ENCODE data around the gene FGF4.
A peak's percentile ranks its signal among the peaks of the same experiment; 100 is the strongest.

FGF4 gene

GRCh38 chr11:69744435-69744834, 30.7 kb downstream of the FGF4 start:
- no peak overlapping the region for H3K4me3 ChIP-seq
- no peaks in the 10 kb centered on the region for H3K4me1 ChIP-seq
- no peak for DNase-seq (ENCODE audit: low spot score in 2 of 2)
- no peaks in the 10 kb centered on the region; the same call in 1 of the 2 replicates for H3K9me3 ChIP-seq
- in situ Hi-C loops (cut with MboI; ENCODE audit: low sequenced_read_pairs) = no loop called here
- H3K27me3 ChIP-seq (ENCODE audit: low read depth) = no peaks in the 10 kb centered on the region
- H3K36me3 ChIP-seq (replicated peaks) = no peaks in the 10 kb centered on the region

GRCh38 chr11:69734841-69735240, 40.3 kb downstream of the FGF4 start:
- no peaks in the 10 kb centered on the region; the same call in 1 of the 2 replicates for H3K9me3 ChIP-seq
- no peaks in the 10 kb centered on the region for H3K4me1 ChIP-seq
- in situ Hi-C loops (cut with MboI; ENCODE audit: low sequenced_read_pairs) = no loop called here
- H3K36me3 ChIP-seq (replicated peaks) = no peaks in the 10 kb centered on the region
- no peak for DNase-seq (ENCODE audit: low spot score in 2 of 2)
- no peaks in the 10 kb centered on the region for H3K27me3 ChIP-seq (ENCODE audit: low read depth)
- no peak overlapping the region for H3K4me3 ChIP-seq

- in situ Hi-C loops (cut with MboI; ENCODE audit: low sequenced_read_pairs) = no loop called here
- H3K9me3 ChIP-seq = no peaks in the 10 kb centered on the region; the same call in 1 of the 2 replicates
- no peak for DNase-seq (ENCODE audit: low spot score in 2 of 2)
- H3K4me3 ChIP-seq = no peak overlapping the region
- H3K36me3 ChIP-seq (replicated peaks) = no peaks in the 10 kb centered on the region
- H3K27me3 ChIP-seq (ENCODE audit: low read depth) = no peaks in the 10 kb centered on the region
- H3K4me1 ChIP-seq = no peaks in the 10 kb centered on the region
Measured at GRCh38 chr11:69734367-69734766, 40.8 kb downstream of the FGF4 start.

GRCh38 chr11:69732910-69733309, 42.2 kb downstream of the FGF4 start:
- Histone ChIP-seq H3K4me3 (no peak overlapping the region), H3K27me3 (ENCODE audit: low read depth) (no peaks in the 10 kb centered on the region), H3K4me1 (no peaks in the 10 kb centered on the region), H3K36me3 (replicated peaks) (no peaks in the 10 kb centered on the region), H3K9me3 (no peaks in the 10 kb centered on the region)
- in situ Hi-C loops (cut with MboI; ENCODE audit: low sequenced_read_pairs) = no loop called here
- DNase-seq (ENCODE audit: low spot score in 2 of 2) = no peak

- in situ Hi-C loops (cut with MboI; ENCODE audit: low sequenced_read_pairs) = no loop called here
- Histone ChIP-seq H3K4me3 (no peak overlapping the region), H3K27me3 (ENCODE audit: low read depth) (no peaks in the 10 kb centered on the region), H3K36me3 (replicated peaks) (no peaks in the 10 kb centered on the region), H3K9me3 (no peaks in the 10 kb centered on the region), H3K4me1 (no peaks in the 10 kb centered on the region)
- DNase-seq (ENCODE audit: low spot score in 2 of 2) = no peak
Measured at GRCh38 chr11:69731110-69731509, 44.0 kb downstream of the FGF4 start.

GRCh38 chr11:69730500-69730899, 44.6 kb downstream of the FGF4 start:
- H3K9me3 ChIP-seq = no peaks in the 10 kb centered on the region
- no peaks in the 10 kb centered on the region for H3K36me3 ChIP-seq (replicated peaks)
- in situ Hi-C loops (cut with MboI; ENCODE audit: low sequenced_read_pairs) = no loop called here
- H3K4me3 ChIP-seq = no peak overlapping the region
- H3K4me1 ChIP-seq = no peaks in the 10 kb centered on the region
- no peaks in the 10 kb centered on the region for H3K27me3 ChIP-seq (ENCODE audit: low read depth)
- DNase-seq (ENCODE audit: low spot score in 2 of 2) = no peak

GRCh38 chr11:69729252-69729651, 45.9 kb downstream of the FGF4 start:
- no peak for DNase-seq (ENCODE audit: low spot score in 2 of 2)
- no peaks in the 10 kb centered on the region for H3K9me3 ChIP-seq
- H3K27me3 ChIP-seq (ENCODE audit: low read depth) = no peaks in the 10 kb centered on the region
- H3K36me3 ChIP-seq (replicated peaks) = no peaks in the 10 kb centered on the region
- in situ Hi-C loops (cut with MboI; ENCODE audit: low sequenced_read_pairs) = no loop called here
- H3K4me1 ChIP-seq = no peaks in the 10 kb centered on the region
- no peak overlapping the region for H3K4me3 ChIP-seq

GRCh38 chr11:69727266-69727665, 47.9 kb downstream of the FGF4 start:
- no peaks in the 10 kb centered on the region for H3K4me1 ChIP-seq
- H3K4me3 ChIP-seq = no peak overlapping the region
- no peaks in the 10 kb centered on the region for H3K9me3 ChIP-seq
- in situ Hi-C loops (cut with MboI; ENCODE audit: low sequenced_read_pairs) = no loop called here
- no peak for DNase-seq (ENCODE audit: low spot score in 2 of 2)
- H3K27me3 ChIP-seq (ENCODE audit: low read depth) = peaks cover 3% of the 10 kb centered on the region; the same call in 1 of the 2 replicates
- no peaks in the 10 kb centered on the region for H3K36me3 ChIP-seq (replicated peaks)

GRCh38 chr11:69726481-69726880, 48.7 kb downstream of the FGF4 start:
- Histone ChIP-seq H3K36me3 (replicated peaks) (no peaks in the 10 kb centered on the region), H3K4me1 (no peaks in the 10 kb centered on the region), H3K9me3 (no peaks in the 10 kb centered on the region), H3K4me3 (no peak overlapping the region), H3K27me3 (ENCODE audit: low read depth) (peaks cover 3% of the 10 kb centered on the region; the same call in 1 of the 2 replicates)
- in situ Hi-C loops (cut with MboI; ENCODE audit: low sequenced_read_pairs) = no loop called here
- no peak for DNase-seq (ENCODE audit: low spot score in 2 of 2)

- no peaks in the 10 kb centered on the region for H3K4me1 ChIP-seq
- DNase-seq (ENCODE audit: low spot score in 2 of 2) = no peak
- H3K27me3 ChIP-seq (ENCODE audit: low read depth) = peaks cover 3% of the 10 kb centered on the region; the same call in 1 of the 2 replicates
- no peak overlapping the region for H3K4me3 ChIP-seq
- in situ Hi-C loops (cut with MboI; ENCODE audit: low sequenced_read_pairs) = no loop called here
- no peaks in the 10 kb centered on the region for H3K36me3 ChIP-seq (replicated peaks)
- H3K9me3 ChIP-seq = no peaks in the 10 kb centered on the region
Measured at GRCh38 chr11:69726019-69726418, 49.1 kb downstream of the FGF4 start.

GRCh38 chr11:69721745-69722144, 53.4 kb downstream of the FGF4 start:
- Histone ChIP-seq H3K4me1 (peaks cover 3% of the 10 kb centered on the region), H3K36me3 (replicated peaks) (no peaks in the 10 kb centered on the region), H3K27me3 (ENCODE audit: low read depth) (peaks cover 3% of the 10 kb centered on the region; the same call in 1 of the 2 replicates), H3K9me3 (no peaks in the 10 kb centered on the region), H3K4me3 (no peak overlapping the region)
- in situ Hi-C loops (cut with MboI; ENCODE audit: low sequenced_read_pairs) = no loop called here
- DNase-seq (ENCODE audit: low spot score in 2 of 2) = peak in 1 of 2 experiments; percentile 23

GRCh38 chr11:69721106-69721505, 54.0 kb downstream of the FGF4 start:
- in situ Hi-C loops (cut with MboI; ENCODE audit: low sequenced_read_pairs) = no loop called here
- Histone ChIP-seq H3K36me3 (replicated peaks) (no peaks in the 10 kb centered on the region), H3K4me3 (no peak overlapping the region), H3K9me3 (no peaks in the 10 kb centered on the region), H3K27me3 (ENCODE audit: low read depth) (peaks cover 3% of the 10 kb centered on the region; the same call in 1 of the 2 replicates), H3K4me1 (peaks cover 3% of the 10 kb centered on the region)
- no peak for DNase-seq (ENCODE audit: low spot score in 2 of 2)

All from HAP-1 (cell line).